SW480 (cell line): ENCODE data around the gene SRP68.

Experiments
- DNase-seq: peaks from one replicate; pipeline ENCODE4 v3.0.0-alpha.2; 2016; ENCODE audit warnings: low spot score

The SRP68 gene

DNA sequence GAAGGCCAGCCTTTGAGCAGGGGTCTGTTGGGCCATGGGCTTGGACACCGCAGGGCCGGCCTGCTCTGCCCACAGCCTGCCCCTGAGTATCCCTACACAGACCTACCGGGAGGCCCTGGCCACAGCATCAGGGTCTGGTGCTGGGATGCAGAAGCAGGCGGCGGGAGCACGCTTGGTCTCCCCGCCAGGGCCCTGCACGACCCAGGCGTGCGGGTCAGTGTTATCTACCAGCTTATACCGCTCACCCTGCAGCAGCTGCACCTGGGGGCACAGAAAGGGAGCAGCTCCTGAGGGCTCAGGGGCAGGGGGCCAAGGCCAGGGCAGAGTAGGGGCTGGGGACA, 54.0 kb downstream of the SRP68 start:
- DNase-seq = no peak

DNA sequence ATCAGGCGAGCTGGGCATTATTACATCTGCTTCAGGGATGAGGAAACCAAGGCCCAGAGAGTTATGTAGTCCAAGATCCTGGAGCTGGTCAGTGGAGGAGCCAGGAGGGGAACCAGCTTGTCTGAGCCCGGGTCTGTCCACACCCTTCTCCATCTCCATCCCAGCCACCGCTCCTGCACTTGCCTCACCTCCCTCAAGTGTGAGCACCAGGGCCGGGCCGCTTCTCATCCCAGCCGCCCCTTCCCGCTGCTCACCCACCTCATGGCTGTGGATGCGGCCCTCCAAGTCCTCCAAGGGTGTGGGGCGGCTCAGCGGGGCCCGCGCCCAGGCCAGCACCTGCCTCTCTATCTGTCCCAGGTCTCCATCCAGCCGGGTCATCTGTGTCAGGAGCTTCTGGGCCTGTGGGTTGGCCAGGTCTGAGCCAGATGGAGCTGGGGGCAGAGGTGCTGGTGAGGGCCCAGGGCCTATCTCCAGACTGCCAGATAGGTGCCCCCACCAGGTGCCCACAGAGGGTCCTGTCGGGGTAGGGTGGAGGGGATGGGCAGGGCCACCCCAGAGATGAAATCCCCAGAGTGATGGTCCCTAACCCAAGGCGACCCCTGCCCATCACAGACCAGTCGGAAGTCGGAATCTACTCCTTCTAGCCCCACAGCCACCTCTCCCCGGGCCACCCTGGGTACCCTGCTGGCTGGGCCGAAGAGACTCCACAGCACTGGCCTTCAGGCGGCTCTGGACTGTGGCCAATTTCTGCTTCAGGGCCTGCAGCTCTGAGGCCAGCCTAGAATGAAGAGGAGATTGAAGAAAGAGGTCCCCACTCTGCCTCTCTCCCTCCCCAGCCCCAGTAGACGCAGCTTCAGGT, 54.6 kb downstream of the SRP68 start:
- no peak for DNase-seq

GRCh38 chr17:76014925-76015261, 57.4 kb downstream of the SRP68 start:
- no peak for DNase-seq

DNA sequence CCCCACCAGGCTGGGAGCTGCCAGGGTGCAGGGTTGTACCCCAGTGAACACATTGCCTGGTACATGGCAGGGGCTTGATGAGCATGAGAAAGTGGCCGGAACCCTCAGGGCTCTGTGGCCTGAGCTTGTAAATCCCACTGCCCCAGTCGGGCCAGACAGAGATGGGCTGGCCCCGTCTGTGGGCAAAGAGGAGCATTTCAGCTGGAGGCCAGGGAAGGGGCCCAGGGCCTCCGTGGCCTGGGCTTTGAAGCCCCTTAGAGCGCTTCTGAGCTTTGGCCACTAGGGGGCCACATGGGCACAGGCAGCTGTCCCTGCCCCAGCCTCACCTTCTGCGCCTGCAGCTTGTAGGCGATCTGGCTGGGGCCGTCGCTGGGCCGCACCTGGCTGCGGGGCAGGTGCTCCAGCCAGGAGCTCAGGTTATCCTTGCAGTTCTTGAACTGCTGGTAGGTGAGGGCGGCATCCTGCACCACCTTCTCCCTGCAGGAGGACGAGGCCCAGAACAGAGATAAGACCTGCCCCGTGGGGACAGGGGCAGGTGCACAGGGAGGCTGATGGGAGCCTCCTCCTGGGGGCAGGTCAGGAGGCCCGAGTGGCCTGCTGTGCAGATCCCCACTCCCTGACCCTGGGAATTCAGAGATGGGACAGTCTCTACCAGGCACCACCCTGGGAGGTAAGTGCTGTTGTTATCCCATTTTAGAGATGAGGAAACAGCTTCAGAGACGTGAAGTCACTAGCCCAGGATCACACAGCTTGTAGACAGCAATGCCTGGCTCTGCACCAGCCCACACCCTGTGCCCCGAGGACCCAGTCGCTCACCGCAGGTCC, 58.0 kb downstream of the SRP68 start:
- DNase-seq = peak; percentile 63

GRCh38 chr17:76013377-76013932, 58.9 kb downstream of the SRP68 start:
- no peak for DNase-seq

GRCh38 chr17:76011951-76012350, 60.4 kb downstream of the SRP68 start:
- no peak for DNase-seq

DNA sequence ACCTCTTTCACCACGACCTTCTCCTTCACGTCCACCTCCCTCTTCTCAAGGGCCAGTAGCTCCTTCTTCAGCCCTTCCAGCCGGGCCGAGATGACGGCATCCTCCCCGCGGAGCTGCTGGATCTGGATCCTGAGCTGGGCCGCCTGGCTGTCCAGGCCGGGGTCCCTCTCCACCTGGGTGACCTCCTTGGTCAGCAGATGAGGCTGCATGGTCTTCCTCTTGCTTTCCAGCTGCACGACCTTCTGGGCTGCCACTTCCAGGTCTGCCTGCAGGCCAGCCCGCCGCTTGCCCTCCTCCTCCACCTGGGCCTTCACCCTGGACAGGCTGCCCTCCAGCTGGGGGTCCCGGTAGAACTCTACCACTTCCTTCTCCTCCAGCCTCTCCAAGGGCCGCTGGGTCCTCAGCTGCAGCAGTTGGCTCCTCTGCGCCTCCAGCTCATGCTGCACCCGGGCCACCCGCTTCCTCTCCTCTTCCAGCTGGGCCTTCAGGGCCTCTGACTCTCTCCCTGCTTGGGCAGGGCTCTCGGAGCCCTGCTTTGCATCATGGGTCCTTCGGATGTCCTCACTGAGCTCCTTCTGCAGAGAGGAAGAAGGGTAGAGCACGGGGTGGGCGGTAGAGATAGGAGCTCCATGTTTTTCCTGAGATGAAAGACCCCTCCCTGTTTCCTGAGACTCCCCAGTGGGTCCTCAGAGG, 62.2 kb downstream of the SRP68 start:
- DNase-seq = no peak

DNA sequence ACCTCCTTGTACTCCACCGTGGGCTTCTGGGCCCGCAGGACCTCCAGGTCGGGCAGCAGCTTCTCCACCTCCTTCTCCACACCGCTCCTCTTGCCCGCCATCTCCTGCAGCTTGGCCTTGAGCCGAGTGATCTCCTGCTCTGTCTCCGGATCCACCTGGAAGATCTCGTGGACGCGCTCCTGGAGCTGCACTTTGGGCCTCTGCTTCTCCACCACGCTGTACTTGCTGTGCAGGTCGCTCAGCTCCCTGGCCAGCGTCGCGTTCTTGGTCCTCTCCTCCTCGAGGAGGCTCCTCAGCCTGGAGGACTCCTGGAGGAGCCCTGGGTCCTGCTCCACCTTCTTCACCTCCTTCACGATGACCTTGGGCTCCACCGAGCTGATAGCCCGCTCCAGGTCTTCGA, 62.9 kb downstream of the SRP68 start:
- no peak for DNase-seq

- no peak for DNase-seq
Observed at GRCh38 chr17:76008630-76009425, 63.5 kb downstream of the SRP68 start.

GRCh38 chr17:76008208-76008607, 64.1 kb downstream of the SRP68 start:
- DNase-seq = no peak

GRCh38 chr17:76007850-76008165, 64.5 kb downstream of the SRP68 start:
- no peak for DNase-seq

DNA sequence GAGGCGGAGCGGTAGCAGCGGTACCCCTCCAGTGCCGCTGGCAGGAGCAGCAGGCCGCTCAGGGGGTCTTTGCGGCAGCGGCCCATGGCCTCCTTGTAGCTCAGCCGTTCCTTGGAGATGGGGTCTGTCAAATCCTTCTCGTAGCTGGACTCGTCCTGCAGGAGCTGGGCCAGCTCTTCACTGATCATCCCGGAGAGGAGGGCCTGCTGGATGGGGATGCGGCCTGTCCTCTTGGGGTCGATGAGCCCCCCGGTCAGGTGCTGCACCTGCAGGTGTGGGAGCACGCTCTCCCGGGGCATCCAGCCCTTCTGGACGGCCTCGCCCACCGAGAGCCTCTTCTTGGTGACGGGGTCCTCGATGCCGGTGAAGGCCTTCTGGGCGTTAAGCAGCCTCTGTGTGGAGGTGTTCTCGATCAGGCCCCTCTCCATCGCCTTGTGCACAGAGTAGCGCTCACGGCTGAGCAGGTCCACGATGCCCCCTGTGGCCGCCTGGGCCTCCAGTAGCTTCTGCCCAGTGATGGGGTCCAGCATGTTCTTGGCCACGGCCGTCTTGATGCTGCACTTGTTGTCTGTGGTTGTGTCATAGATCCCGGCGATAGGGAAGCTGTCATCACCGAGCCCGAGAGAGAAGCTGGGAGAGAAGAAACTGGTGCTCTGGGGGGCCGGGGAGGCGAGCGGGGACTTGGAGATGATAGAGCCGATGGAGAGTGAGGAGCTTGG, 65.0 kb downstream of the SRP68 start:
- no peak for DNase-seq

- peak; percentile 55 for DNase-seq
Observed at GRCh38 chr17:76005263-76006149, 66.8 kb downstream of the SRP68 start.

DNA sequence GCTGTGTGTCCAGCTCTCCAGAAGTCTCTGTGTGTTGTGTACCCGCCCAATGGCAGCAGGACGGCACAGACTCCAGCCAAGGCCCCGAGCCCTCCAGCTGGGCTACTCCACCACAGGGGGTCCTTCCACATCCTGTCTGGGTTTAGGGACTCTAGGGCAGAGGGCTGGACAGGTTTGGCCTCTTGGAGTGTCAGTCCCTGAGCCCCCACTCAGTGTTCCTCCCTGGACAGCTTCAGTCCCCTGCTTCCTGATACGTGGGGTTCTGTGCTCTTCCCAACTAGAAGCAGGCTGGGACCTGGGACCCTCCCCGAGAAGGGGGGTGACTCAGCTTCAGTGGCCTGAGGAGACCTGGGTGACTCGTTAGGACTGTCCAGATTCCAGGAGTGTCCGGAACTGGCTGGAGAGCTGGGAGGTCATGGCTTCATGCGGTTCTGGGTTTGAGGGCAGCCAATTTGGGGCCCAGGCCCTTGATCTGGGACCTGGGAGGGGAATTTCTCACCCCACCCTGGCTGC, 67.5 kb downstream of the SRP68 start:
- DNase-seq = no peak

DNA sequence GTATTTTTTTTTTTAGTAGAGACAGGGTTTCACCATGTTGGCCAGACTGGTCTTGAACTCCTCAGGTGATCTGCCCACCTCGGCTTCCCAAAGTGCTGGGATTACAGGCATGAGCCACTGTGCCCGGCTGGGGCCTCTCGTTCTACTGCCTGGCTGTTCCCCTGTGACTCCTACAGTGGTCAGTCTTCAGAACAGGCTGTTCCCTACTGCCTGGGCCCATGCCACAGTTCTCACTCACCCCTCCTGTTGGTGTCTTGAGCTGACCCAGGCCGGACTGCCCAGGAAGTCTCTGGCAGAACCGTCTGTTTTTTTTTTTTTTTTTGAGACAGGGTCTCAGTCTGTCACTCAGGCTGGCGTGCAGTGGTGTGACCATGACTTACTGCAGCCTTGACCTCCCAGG, 68.4 kb downstream of the SRP68 start:
- no peak for DNase-seq

DNA sequence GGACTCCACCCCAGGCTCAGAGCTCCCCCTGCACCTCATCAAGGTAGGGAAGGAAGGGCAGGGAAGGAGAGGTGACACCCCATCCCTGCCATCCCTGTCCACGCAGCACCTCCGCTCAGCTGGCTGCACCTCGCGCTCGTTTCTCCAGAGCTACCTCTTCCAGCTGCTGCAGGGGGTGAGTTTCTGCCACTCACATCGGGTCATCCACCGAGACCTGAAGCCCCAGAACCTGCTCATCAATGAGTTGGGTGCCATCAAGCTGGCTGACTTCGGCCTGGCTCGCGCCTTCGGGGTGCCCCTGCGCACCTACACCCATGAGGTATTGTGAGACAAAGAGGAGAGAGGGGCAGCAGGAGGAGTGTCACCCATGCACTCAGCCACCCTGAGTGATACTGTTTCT, 70.2 kb downstream of the SRP68 start:
- no peak for DNase-seq

DNA sequence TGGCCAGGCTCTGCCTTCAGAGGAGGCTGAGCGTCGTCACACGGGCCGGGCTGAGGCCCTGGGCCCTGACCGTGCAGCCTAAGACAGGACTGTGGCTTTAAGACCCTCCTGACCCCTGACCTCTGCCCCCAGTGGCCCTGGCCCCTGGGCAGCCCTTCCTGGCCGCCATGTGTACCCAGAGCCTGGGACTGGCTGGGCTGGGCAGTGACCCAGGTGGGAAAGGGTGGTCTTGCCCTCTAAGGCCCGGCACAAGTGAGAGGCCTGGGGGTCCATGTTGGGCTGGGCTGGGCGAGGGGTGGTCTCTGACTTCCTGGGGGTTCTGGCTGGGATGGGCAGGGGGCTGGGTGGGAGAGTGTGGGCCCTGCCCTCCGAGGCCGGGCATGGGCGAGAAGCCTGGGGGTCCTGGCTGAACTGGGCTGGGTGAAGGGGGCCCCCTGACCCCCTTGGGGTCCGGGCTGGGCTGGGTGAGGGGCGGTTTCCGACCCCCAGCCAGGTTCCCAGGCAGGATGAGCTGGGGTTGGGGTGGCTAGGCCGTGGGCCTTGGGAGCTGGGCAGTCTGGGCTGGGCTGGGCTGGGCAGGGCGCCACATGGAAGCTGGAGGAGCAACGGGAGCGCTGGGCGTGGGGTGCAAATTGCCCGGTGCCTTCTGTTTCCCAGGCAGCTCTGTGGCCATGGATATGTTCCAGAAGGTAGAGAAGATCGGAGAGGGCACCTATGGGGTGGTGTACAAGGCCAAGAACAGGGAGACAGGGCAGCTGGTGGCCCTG, 71.4 kb downstream of the SRP68 start, which contains the start of gene CDK3:
Gene CDK3, plus strand, starts transcription at position 101 of the 767 bp plus-strand sequence. Its CDS starts 571 bp downstream, at position 672.
- DNase-seq = no peak

DNA sequence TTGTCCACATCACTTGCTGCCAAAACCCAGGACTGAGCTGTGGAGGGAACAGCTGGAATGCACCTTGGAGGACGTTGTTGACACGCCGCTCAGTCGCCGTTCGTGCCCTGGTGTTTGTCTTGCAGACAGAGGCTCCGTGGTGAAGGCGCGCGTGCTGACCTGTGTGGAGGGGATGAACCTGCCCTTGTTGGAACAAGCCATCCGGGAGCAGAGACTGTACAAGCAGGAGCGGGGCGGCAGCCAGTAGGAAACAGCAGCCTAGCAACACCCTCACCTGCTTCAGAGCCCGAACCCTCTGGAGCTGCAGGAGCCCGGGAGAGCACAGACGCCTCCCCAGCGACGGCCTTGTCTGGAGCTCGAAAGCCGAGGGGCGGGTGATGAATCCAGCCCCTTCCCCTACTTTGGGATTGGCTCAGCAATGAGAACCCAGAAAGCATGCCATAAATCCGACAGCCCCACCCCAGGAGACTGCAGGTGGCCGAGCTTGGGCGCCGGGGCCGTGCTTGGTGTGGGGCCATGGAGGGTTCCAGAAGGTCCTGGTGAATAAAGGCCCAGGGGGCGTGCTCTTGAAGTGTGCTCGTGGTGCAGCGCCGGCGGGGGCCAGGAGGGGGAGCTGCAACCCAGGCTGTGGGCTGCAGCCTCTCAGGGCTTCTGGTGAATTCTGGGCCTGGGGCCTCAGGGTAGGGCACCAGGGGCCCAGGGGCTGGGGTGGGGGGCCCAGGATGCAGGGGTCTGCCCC, 72.1 kb downstream of the SRP68 start:
- DNase-seq = no peak
